Naive thymus-derived CD8-positive, alpha-beta T cell (primary cell): ENCODE results near the gene ATP10D. TPM values are rescaled to one million over a fixed set of nuclear protein-coding genes. Genes with fewer than 3 reads are reported as not detected.
"Not testable (repeated sequence)": the region's sequence is repeated elsewhere in the genome, so short reads cannot be mapped to it uniquely, and the experiment has no call there.

Source experiments
- ATAC-seq, 2 donors: fragments of 150-1000 bp; cut with Tn5 transposase in 1 of 2; sonication (Bioruptor Pico), chemical (Tn5 transposase) in 1 of 2; 1 replicate in 1 of 2; 2 replicates in 1 of 2; pipeline ENCODE4 v1.10.0; 2021; ENCODE audit warnings: mild to moderate bottlenecking in 2 of 2, moderate library complexity in 2 of 2
- POLR2A ChIA-PET: fragments of 350-600 bp; sonication (Branson Sonifier 250); formaldehyde crosslinking; loops from one replicate; lab custom pipeline; 2021; ENCODE audit warnings: antibody characterized with exemption; lab: Charles Lee
- DNase-seq, 10 donors: peaks; one replicate each; pipeline versions ENCODE4 v3.0.0 to v3.0.0-alpha.2; 2020 to 2022
- H3K27ac Mint-ChIP-seq, 10 donors: one replicate each; pipeline ENCODE4 v1.8.0; 2020 to 2022; ENCODE audit warnings: mild to moderate bottlenecking in 10 of 10, mixed read lengths in 10 of 10, moderate library complexity in 4 of 10, inconsistent platforms in 1 of 10
- H3K27me3 Mint-ChIP-seq, 5 donors: one replicate each; pipeline ENCODE4 v1.8.0; 2021 to 2022; ENCODE audit warnings: mixed read lengths in 5 of 5
- H3K36me3 Mint-ChIP-seq, 3 donors: one replicate each; pipeline ENCODE4 v1.8.0; 2020 to 2022; ENCODE audit warnings: mixed read lengths in 3 of 3, mild to moderate bottlenecking in 2 of 3, inconsistent platforms in 1 of 3
- H3K4me1 Mint-ChIP-seq, 4 donors: one replicate each; pipeline ENCODE4 v1.8.0; 2021 to 2022; ENCODE audit warnings: mixed read lengths in 4 of 4
- H3K4me3 Mint-ChIP-seq, 10 donors: one replicate each; pipeline ENCODE4 v1.8.0; 2020 to 2022; ENCODE audit warnings: mild to moderate bottlenecking in 10 of 10, mixed read lengths in 10 of 10, moderate library complexity in 6 of 10, inconsistent platforms in 1 of 10
- H3K9me3 Mint-ChIP-seq, 9 donors: one replicate each; pipeline ENCODE4 v1.8.0; 2020 to 2022; ENCODE audit warnings: mixed read lengths in 9 of 9, mild to moderate bottlenecking in 3 of 9, inconsistent platforms in 1 of 9, moderate library complexity in 1 of 9
- polyA plus RNA-seq, 3 donors: library from polyadenylated mRNA; unstranded; fragments of 300-500 nt; fragmentation: Illumina TruSeq; gene quantifications; one replicate each; pipeline ENCODE4 v1.2.3, GENCODE V29; 2021
- total RNA-seq, 8 experiments: library from RNA in 2 of 8; stranded (reverse) in 2 of 8; gene quantifications; one replicate each; pipeline ENCODE4 v1.2.3 and lab custom pipeline; 2021 to 2026

Gene ATP10D
- total and polyA plus RNA-seq, 5 experiments from 2014 or later = 2.7 to 14.9 (median 5.1) TPM

- peaks cover 18 to 37% (median 31%) of the 10 kb centered on the region in 4 donors for H3K4me1 Mint-ChIP-seq
- H3K36me3 Mint-ChIP-seq = peaks cover 0 to 39% (median 13%) of the 10 kb centered on the region in 3 donors
- POLR2A ChIA-PET, H3K27me3 Mint-ChIP-seq, DNase-seq, H3K27ac Mint-ChIP-seq, H3K4me3 Mint-ChIP-seq, ATAC-seq: not testable (repeated sequence)
- peaks cover 0 to 22% (median 3%) of the 10 kb centered on the region in 9 donors for H3K9me3 Mint-ChIP-seq
Measured at GRCh38 chr4:47528646-47529045, 43.6 kb downstream of the ATP10D start.

- peaks cover 0 to 37% (median 3%) of the 10 kb centered on the region in 3 donors for H3K36me3 Mint-ChIP-seq
- peak overlapping the region in 5 of 10 donors; percentile 4 to 79 (median 70) for H3K4me3 Mint-ChIP-seq
- peaks cover 18 to 53% (median 39%) of the 10 kb centered on the region in 4 donors for H3K4me1 Mint-ChIP-seq
- H3K27me3 Mint-ChIP-seq = no peaks in the 10 kb centered on the region
- peaks cover 0 to 22% (median 5%) of the 10 kb centered on the region in 9 donors for H3K9me3 Mint-ChIP-seq
- peak overlapping the region in 5 of 10 donors; percentile 0 to 79 (median 37) for H3K27ac Mint-ChIP-seq
- ATAC-seq (no peak), DNase-seq (no peak)
- POLR2A ChIA-PET = interaction anchor here (1.6 kb wide), 1 partner anchor 67 kb away, joined by 9 read pairs; the partner anchor contains the start of gene COMMD8
Measured at GRCh38 chr4:47530801-47531200, 45.7 kb downstream of the ATP10D start.

GRCh38 chr4:47531241-47531953 is 46.3 kb downstream of the ATP10D start:
- H3K27ac Mint-ChIP-seq = peak overlapping the region in 5 of 10 donors; percentile 43 to 79 (median 67)
- ATAC-seq (peak; percentile 99), DNase-seq (peak in 9 of 10 donors; percentile 6 to 68 (median 57))
- peak overlapping the region; percentile 43 to 79 (median 70) for H3K4me3 Mint-ChIP-seq
- H3K4me1 Mint-ChIP-seq = peaks cover 18 to 54% (median 39%) of the 10 kb centered on the region in 4 donors
- H3K36me3 Mint-ChIP-seq = peaks cover 0 to 37% (median 0%) of the 10 kb centered on the region in 3 donors
- POLR2A ChIA-PET = interaction anchor here (0.6 to 1.6 kb wide), 4 partner anchors 45 to 131 kb away, joined by 3 to 9 read pairs (median 4); partner anchors contain the start of genes ATP10D and COMMD8
- H3K27me3 Mint-ChIP-seq = no peaks in the 10 kb centered on the region
- peaks cover 0 to 22% (median 5%) of the 10 kb centered on the region in 9 donors for H3K9me3 Mint-ChIP-seq

GRCh38 chr4:47531954-47532321 is 46.9 kb downstream of the ATP10D start:
- Mint-ChIP-seq H3K9me3 (peaks cover 0 to 22% (median 5%) of the 10 kb centered on the region in 9 donors), H3K27ac (peak overlapping the region in 8 of 10 donors; percentile 26 to 79 (median 66)), H3K4me1 (peaks cover 18 to 56% (median 39%) of the 10 kb centered on the region in 4 donors), H3K27me3 (no peaks in the 10 kb centered on the region), H3K4me3 (peak overlapping the region; percentile 43 to 79 (median 70)), H3K36me3 (peaks cover 0 to 39% (median 3%) of the 10 kb centered on the region in 3 donors)
- POLR2A ChIA-PET = interaction anchor here (1.0 to 1.6 kb wide), 3 partner anchors 46 to 69 kb away, joined by 3 to 9 read pairs (median 4); partner anchors contain the start of genes ATP10D and COMMD8
- ATAC-seq (peak in 1 of 2 donors; percentile 14), DNase-seq (no peak)

GRCh38 chr4:47532658-47533057 is 47.6 kb downstream of the ATP10D start:
- ATAC-seq = no peak
- Mint-ChIP-seq H3K9me3 (peaks cover 0 to 22% (median 5%) of the 10 kb centered on the region in 9 donors), H3K27me3 (no peaks in the 10 kb centered on the region), H3K36me3 (peaks cover 0 to 33% (median 3%) of the 10 kb centered on the region in 3 donors), H3K27ac (peak overlapping the region in 4 of 10 donors; percentile 54 to 79 (median 62)), H3K4me3 (peak overlapping the region in 9 of 10 donors; percentile 4 to 79 (median 70)), H3K4me1 (peaks cover 18 to 56% (median 39%) of the 10 kb centered on the region in 4 donors)
- POLR2A ChIA-PET = interaction anchor here (1.6 kb wide), 1 partner anchor 69 kb away, joined by 9 read pairs; the partner anchor contains the start of gene COMMD8
- DNase-seq = no peak

- peak overlapping the region in 1 of 10 donors; percentile 11 for H3K4me3 Mint-ChIP-seq
- peaks cover 0 to 31% (median 3%) of the 10 kb centered on the region in 3 donors for H3K36me3 Mint-ChIP-seq
- DNase-seq = no peak
- peaks cover 0 to 14% (median 4%) of the 10 kb centered on the region in 9 donors for H3K9me3 Mint-ChIP-seq
- H3K27ac Mint-ChIP-seq = peak overlapping the region in 2 of 10 donors; percentile 36 to 68
- H3K27me3 Mint-ChIP-seq = no peaks in the 10 kb centered on the region
- no peak for ATAC-seq
- POLR2A ChIA-PET = no interaction called here
- peaks cover 18 to 56% (median 39%) of the 10 kb centered on the region in 4 donors for H3K4me1 Mint-ChIP-seq
Measured at GRCh38 chr4:47533689-47534347, 48.7 kb downstream of the ATP10D start.

GRCh38 chr4:47534772-47535171 is 49.7 kb downstream of the ATP10D start:
- no peaks in the 10 kb centered on the region for H3K27me3 Mint-ChIP-seq
- no peak overlapping the region for H3K27ac Mint-ChIP-seq
- H3K4me3 Mint-ChIP-seq = no peak overlapping the region
- POLR2A ChIA-PET = no interaction called here
- ATAC-seq (no peak), DNase-seq (no peak)
- peaks cover 0 to 5% (median under 1%) of the 10 kb centered on the region in 9 donors for H3K9me3 Mint-ChIP-seq
- peaks cover 0 to 26% (median 3%) of the 10 kb centered on the region in 3 donors for H3K36me3 Mint-ChIP-seq
- peaks cover 18 to 56% (median 38%) of the 10 kb centered on the region in 4 donors for H3K4me1 Mint-ChIP-seq

- peaks cover 18 to 50% (median 34%) of the 10 kb centered on the region in 4 donors for H3K4me1 Mint-ChIP-seq
- POLR2A ChIA-PET = no interaction called here
- H3K4me3 Mint-ChIP-seq = no peak overlapping the region
- no peak for DNase-seq
- H3K36me3 Mint-ChIP-seq = peaks cover 0 to 23% (median 3%) of the 10 kb centered on the region in 3 donors
- no peaks in the 10 kb centered on the region for H3K27me3 Mint-ChIP-seq
- no peak for ATAC-seq
- peaks cover 0 to 5% (median 0%) of the 10 kb centered on the region in 9 donors for H3K9me3 Mint-ChIP-seq
- peak overlapping the region in 1 of 10 donors; percentile 12 for H3K27ac Mint-ChIP-seq
Measured at GRCh38 chr4:47535567-47536147, 50.6 kb downstream of the ATP10D start.

- Mint-ChIP-seq H3K36me3 (peaks cover 3 to 28% (median 4%) of the 10 kb centered on the region in 3 donors), H3K4me3 (no peak overlapping the region), H3K27me3 (no peaks in the 10 kb centered on the region), H3K9me3 (peaks cover 0 to 5% (median 0%) of the 10 kb centered on the region in 9 donors), H3K27ac (no peak overlapping the region), H3K4me1 (peaks cover 10 to 37% (median 22%) of the 10 kb centered on the region in 4 donors)
- ATAC-seq (no peak), DNase-seq (no peak)
- POLR2A ChIA-PET = no interaction called here
Measured at GRCh38 chr4:47536966-47537365, 51.9 kb downstream of the ATP10D start.

GRCh38 chr4:47538111-47538824 is 53.2 kb downstream of the ATP10D start:
- Mint-ChIP-seq H3K4me3 (no peak overlapping the region), H3K36me3 (peaks cover 3 to 30% (median 4%) of the 10 kb centered on the region in 3 donors), H3K4me1 (peaks cover 0 to 24% (median 9%) of the 10 kb centered on the region in 4 donors), H3K9me3 (peaks cover 0 to 5% (median 0%) of the 10 kb centered on the region in 9 donors), H3K27me3 (no peaks in the 10 kb centered on the region), H3K27ac (peak overlapping the region in 1 of 10 donors; percentile 3)
- ATAC-seq (no peak), DNase-seq (no peak)
- POLR2A ChIA-PET = no interaction called here

- peaks cover 3 to 30% (median 4%) of the 10 kb centered on the region in 3 donors for H3K36me3 Mint-ChIP-seq
- peak overlapping the region in 1 of 10 donors; percentile 3 for H3K27ac Mint-ChIP-seq
- DNase-seq (no peak), ATAC-seq (no peak)
- peaks cover 0 to 22% (median 6%) of the 10 kb centered on the region in 4 donors for H3K4me1 Mint-ChIP-seq
- no peaks in the 10 kb centered on the region for H3K27me3 Mint-ChIP-seq
- no peak overlapping the region for H3K4me3 Mint-ChIP-seq
- peaks cover 0 to 5% (median 0%) of the 10 kb centered on the region in 9 donors for H3K9me3 Mint-ChIP-seq
- POLR2A ChIA-PET = no interaction called here
Measured at GRCh38 chr4:47538825-47539154, 53.7 kb downstream of the ATP10D start.
